ENCODE results near the gene CETP. TPM values are rescaled to one million over a fixed set of nuclear protein-coding genes. Genes with fewer than 3 reads are reported as not detected.

Gene CETP
- total RNA-seq, 4 donors from 2014 or later = 0.58 to 2.8 TPM; not detected in 2

GRCh38 chr16:57029161-57030160 lies 67.7 kb downstream of the CETP start:
- no peak for DNase-seq

DNA sequence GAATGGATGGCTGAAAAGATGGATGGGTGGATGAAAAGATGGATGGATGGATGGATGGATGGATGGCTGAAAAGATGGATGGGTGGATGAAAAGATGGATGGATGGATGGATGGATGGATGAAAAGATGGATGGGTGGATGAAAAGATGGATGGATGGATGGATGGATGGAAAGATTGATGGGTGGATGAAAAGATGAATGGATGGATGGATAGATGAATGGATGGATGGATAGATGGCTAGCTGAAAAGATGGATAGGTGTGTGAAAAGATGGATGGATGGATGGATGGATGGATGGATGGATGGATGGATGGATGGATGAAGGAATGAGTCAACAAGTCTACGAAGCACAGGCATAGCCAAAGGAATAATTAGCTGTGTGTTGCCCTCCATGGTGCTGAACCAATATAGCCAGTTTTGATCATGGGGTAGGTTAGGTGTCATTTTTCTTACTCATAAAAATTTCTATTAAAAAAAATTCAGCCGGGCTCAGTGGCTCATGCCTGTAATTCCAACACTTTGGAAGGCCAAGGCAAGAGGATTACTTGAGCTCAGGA lies 68.7 kb downstream of the CETP start:
- Histone ChIP-seq H3K27ac (no peak overlapping the region), H3K4me1 (no peaks in the 10 kb centered on the region), H3K36me3 (no peaks in the 10 kb centered on the region), H3K9me3 (no peaks in the 10 kb centered on the region), H3K27me3 (no peaks in the 10 kb centered on the region), H3K4me3 (no peak overlapping the region)
- DNase-seq = no peak
- TF ChIP-seq CTCF (IDR thresholded peaks at IDR 0.05) (no peak), POLR2A (IDR thresholded peaks at IDR 0.05) (no peak)
- intact Hi-C loops (cut with DNase I; ENCODE audit: low total_unique reads) = no loop called here

More at GRCh38 chr16:57029161-57030160, 67.7 kb downstream of the CETP start:
- TF ChIP-seq POLR2A (IDR thresholded peaks at IDR 0.05) (no peak), CTCF (IDR thresholded peaks at IDR 0.05) (no peak)
- intact Hi-C loops (cut with DNase I; ENCODE audit: low total_unique reads) = no loop called here
- no peaks in the 10 kb centered on the region for H3K27me3 ChIP-seq
- no peak overlapping the region for H3K4me3 ChIP-seq
- no peaks in the 10 kb centered on the region for H3K36me3 ChIP-seq
- H3K4me1 ChIP-seq = no peaks in the 10 kb centered on the region
- no peaks in the 10 kb centered on the region for H3K9me3 ChIP-seq
- no peak overlapping the region for H3K27ac ChIP-seq

DNA sequence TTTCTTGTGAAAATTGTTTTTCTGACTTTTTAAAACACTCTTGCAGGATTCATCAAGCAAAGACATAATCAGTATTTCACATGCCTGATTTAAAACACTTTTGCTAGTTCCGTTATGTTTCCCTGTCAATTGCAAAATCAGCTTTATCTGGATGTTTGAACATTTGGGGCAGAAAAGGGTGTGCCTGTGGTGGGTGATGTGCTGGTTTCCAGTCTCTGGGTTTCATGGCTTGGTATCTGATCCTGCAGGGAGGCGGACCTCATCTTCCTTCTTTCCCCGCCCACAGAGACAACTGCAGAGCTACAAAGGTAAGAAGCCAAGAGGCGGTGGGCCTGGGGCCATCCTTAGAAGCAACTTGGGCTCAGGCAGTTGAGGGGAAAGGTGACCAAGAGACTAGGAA lies 69.4 kb downstream of the CETP start:
- Histone ChIP-seq H3K36me3 (no peaks in the 10 kb centered on the region), H3K4me3 (no peak overlapping the region), H3K27ac (no peak overlapping the region), H3K9me3 (no peaks in the 10 kb centered on the region), H3K27me3 (no peaks in the 10 kb centered on the region), H3K4me1 (no peaks in the 10 kb centered on the region)
- no peak for TF ChIP-seq POLR2A (IDR thresholded peaks at IDR 0.05)
- TF ChIP-seq CTCF (IDR thresholded peaks at IDR 0.05) = no peak
- intact Hi-C loops (cut with DNase I; ENCODE audit: low total_unique reads) = no loop called here
- DNase-seq = no peak

DNA sequence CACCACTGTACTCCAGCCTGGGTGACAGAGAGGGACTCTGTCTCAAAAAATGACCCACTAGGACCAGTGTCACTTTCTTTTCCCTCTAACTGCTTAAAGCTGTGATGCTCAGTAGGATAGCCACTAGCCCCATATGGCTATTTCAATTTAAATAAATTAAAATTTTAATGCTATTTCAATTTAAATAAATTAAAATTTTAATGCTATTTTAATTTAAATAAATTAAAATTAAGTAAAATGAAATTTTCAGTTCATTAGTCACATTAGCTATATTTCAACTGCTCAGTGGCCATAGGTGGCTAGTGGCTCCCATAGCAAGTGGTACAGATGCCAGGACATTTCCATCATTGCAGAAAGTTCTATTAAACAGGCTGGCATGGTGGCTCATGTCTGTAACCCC lies 70.6 kb downstream of the CETP start:
- Histone ChIP-seq H3K9me3 (no peaks in the 10 kb centered on the region), H3K27me3 (no peaks in the 10 kb centered on the region), H3K36me3 (no peaks in the 10 kb centered on the region), H3K27ac (no peak overlapping the region), H3K4me1 (no peaks in the 10 kb centered on the region), H3K4me3 (no peak overlapping the region)
- TF ChIP-seq POLR2A (IDR thresholded peaks at IDR 0.05) = no peak
- no peak for TF ChIP-seq CTCF (IDR thresholded peaks at IDR 0.05)
- intact Hi-C loops (cut with DNase I; ENCODE audit: low total_unique reads) = no loop called here
- no peak for DNase-seq

DNA sequence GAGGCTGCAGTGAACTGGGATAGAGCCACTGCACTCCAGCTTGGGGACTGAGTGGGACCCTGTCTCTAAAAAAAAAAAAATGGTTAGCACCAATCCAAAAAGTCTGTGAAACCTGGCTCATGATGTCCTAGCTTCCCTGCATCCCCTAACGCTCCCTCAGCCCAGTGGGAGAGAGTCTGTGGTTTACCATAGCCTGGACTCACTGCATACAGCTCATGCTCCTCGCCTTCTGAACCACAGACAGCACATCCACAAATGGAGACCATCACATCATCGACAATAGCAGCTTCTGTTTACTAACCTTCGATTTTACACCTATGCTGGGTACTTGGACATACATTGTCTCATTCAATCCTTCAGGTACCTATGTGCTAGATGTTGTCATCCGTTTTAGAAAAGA lies 71.2 kb downstream of the CETP start:
- Histone ChIP-seq H3K4me3 (no peak overlapping the region), H3K27ac (no peak overlapping the region), H3K27me3 (no peaks in the 10 kb centered on the region), H3K4me1 (no peaks in the 10 kb centered on the region), H3K36me3 (no peaks in the 10 kb centered on the region), H3K9me3 (no peaks in the 10 kb centered on the region)
- intact Hi-C loops (cut with DNase I; ENCODE audit: low total_unique reads) = no loop called here
- TF ChIP-seq POLR2A (IDR thresholded peaks at IDR 0.05) (no peak), CTCF (IDR thresholded peaks at IDR 0.05) (no peak)
- DNase-seq = no peak

Data from uterus (tissue), 4 donors.